Parathyroid adenoma (tissue), 2 donors: ENCODE results near the gene HGS.

Experiments
- H2AFZ ChIP-seq: fragments of 300-600 bp; sonication (generic); one replicate; pipeline ENCODE4 v1.7.0; 2017; ENCODE audit warnings: antibody characterized with exemption, mild to moderate bottlenecking
- H3K27ac ChIP-seq: fragments of 300-600 bp; sonication (generic); one replicate; pipeline ENCODE4 v1.7.0; 2017
- H3K27me3 ChIP-seq: fragments of 300-600 bp; sonication (generic); one replicate; pipeline ENCODE4 v1.7.0; 2017; ENCODE audit warnings: low read length; ENCODE audit not compliant: control insufficient read depth, insufficient read depth
- H3K36me3 ChIP-seq: fragments of 300-600 bp; sonication (generic); one replicate; pipeline ENCODE4 v1.7.0; 2017; ENCODE audit warnings: low read length; ENCODE audit not compliant: control insufficient read depth, insufficient read depth
- H3K4me1 ChIP-seq: fragments of 300-600 bp; sonication (generic); one replicate; pipeline ENCODE4 v1.7.0; 2017; ENCODE audit warnings: control low read depth
- H3K4me2 ChIP-seq: fragments of 300-600 bp; sonication (generic); one replicate; pipeline ENCODE4 v1.7.0; 2017; ENCODE audit warnings: low read length
- H3K4me3 ChIP-seq: fragments of 300-600 bp; sonication (generic); one replicate; pipeline ENCODE4 v1.7.0; 2017; ENCODE audit warnings: low read depth, low read length
- H3K79me2 ChIP-seq: fragments of 300-600 bp; sonication (generic); one replicate; pipeline ENCODE4 v1.7.0; 2017; ENCODE audit warnings: control low read depth
- H3K9ac ChIP-seq: fragments of 300-600 bp; sonication (generic); one replicate; pipeline ENCODE4 v1.7.0; 2017; ENCODE audit warnings: mild to moderate bottlenecking
- H3K9me3 ChIP-seq: fragments of 300-600 bp; sonication (generic); one replicate; pipeline ENCODE4 v1.7.0; 2017; ENCODE audit warnings: low read length; ENCODE audit not compliant: control insufficient read depth
- CTCF ChIP-seq: fragments of 300-600 bp; sonication (generic); IDR thresholded peaks from one replicate; pipeline ENCODE4 v1.7.0; 2017; ENCODE audit warnings: antibody characterized with exemption, mild to moderate bottlenecking
- donor health status: primary hyperparathyroidism.

The HGS gene

GRCh38 chr17:81741049-81741593, 57.3 kb downstream of the HGS start:
- Histone ChIP-seq H3K79me2 (no peaks in the 10 kb centered on the region), H3K27me3 (no peaks in the 10 kb centered on the region), H3K9me3 (no peaks in the 10 kb centered on the region), H2AFZ (no peak overlapping the region), H3K4me3 (no peak overlapping the region), H3K4me1 (no peaks in the 10 kb centered on the region), H3K9ac (no peak overlapping the region), H3K36me3 (no peaks in the 10 kb centered on the region), H3K27ac (no peak overlapping the region), H3K4me2 (no peak overlapping the region)
- no peak for TF ChIP-seq CTCF

DNA sequence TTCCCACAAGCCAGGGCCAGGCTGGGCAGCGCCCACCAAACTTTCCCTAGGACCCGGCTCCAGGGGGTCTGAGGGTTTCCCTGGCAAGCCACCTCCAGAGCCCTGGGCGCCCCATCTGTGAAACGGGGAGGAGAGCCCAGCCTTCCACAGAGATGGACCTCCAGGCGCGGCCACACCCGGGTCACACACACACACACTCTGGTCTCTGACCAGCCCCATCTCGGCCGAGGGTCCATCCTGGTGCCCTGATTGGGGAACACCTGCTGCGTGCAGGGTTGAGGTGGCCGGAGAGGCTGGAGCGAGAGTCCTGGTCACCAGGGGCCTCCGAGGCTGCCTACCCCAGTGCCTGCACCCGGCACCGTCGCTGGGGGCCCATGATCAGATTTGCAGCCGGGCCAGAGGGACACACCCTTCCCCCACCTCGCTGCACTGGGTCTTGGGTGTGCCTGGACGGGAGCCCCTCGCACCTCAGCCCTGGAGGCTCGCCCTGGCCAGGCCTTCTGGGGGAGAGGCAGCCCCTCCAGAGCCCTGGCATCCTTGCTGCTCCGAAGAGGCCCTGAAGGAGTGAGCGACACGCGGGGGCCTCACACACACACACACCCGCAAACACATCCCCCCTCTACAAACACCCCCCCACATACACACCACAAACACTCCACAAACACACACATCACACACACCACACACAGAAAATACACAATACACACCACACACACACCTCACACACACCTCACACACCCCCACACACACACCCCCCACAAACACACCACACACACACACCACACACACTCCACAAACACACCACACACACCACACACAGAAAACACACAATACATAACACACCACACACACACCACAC, 58.0 kb downstream of the HGS start:
- Histone ChIP-seq H3K4me2 (no peak overlapping the region), H3K9ac (no peak overlapping the region), H3K36me3 (no peaks in the 10 kb centered on the region), H2AFZ (no peak overlapping the region), H3K27me3 (no peaks in the 10 kb centered on the region), H3K9me3 (no peaks in the 10 kb centered on the region), H3K79me2 (no peaks in the 10 kb centered on the region), H3K4me1 (no peaks in the 10 kb centered on the region), H3K4me3 (no peak overlapping the region), H3K27ac (no peak overlapping the region)
- no peak for TF ChIP-seq CTCF
